HCT116 (cell line): ENCODE results near the gene BICD1. TPM values are rescaled to one million over a fixed set of nuclear protein-coding genes. Genes with fewer than 3 reads are reported as not detected.

Source experiments
- ATAC-seq: fragments of 200-7000 bp; cut with Tn5 transposase; 2 replicates; pipeline ENCODE4 v1.9.1; 2020; ENCODE audit warnings: mild to moderate bottlenecking, moderate library complexity
- BruUV-seq: library from RNA; stranded (reverse); fragments of 400-500 nt; replicated peaks from 2 replicates; lab custom pipeline; 2021; lab: Mats Ljungman, UMichigan
- CTCF ChIA-PET: fragments of 300-600 bp; sonication (Branson Sonifier 250); formaldehyde crosslinking; loops from one replicate; lab custom pipeline; 2021; ENCODE audit warnings: antibody characterized with exemption; lab: Charles Lee
- POLR2A ChIA-PET: fragments of 300-600, 350-600 bp; sonication (Branson Sonifier 250); formaldehyde crosslinking; loops from one replicate; lab custom pipeline; 2021; ENCODE audit warnings: antibody characterized with exemption; lab: Charles Lee
- RAD21 ChIA-PET, 2 experiments: fragments of 300-600 bp; sonication (Branson Sonifier 250); formaldehyde crosslinking; loops; one replicate each; lab custom pipeline; 2023; ENCODE audit warnings: low total read pairs in 2 of 2; ENCODE audit not compliant: uncharacterized antibody in 2 of 2, unreplicated experiment in 2 of 2, low non-redundant PET in 1 of 2; lab: Charles Lee
- DNase-seq: peaks from one replicate; pipeline ENCODE4 v3.0.0-alpha.2; 2010; ENCODE audit warnings: low read depth, low spot score
- H2AFZ ChIP-seq: fragments of 200-600 bp; shearing (Covaris generic), sonication (generic); 2 replicates; pipeline ENCODE4 v1.6.1; 2017; ENCODE audit warnings: low read depth, mixed run types, mixed read lengths, antibody characterized with exemption, low read length; ENCODE audit not compliant: poor library complexity, severe bottlenecking
- H3K27ac ChIP-seq: 2 replicates; pipeline ENCODE4 v1.5.1; 2012; ENCODE audit warnings: low read depth, low read length
- H3K27me3 ChIP-seq: fragments of 200-600 bp; sonication (generic); 2 replicates; pipeline ENCODE4 v1.6.1; 2016; ENCODE audit warnings: mixed run types, low read length, mixed read lengths; ENCODE audit not compliant: insufficient read depth
- H3K36me3 ChIP-seq, 2 experiments: fragments of 200-500 bp in 1 of 2; fragments of 200-600 bp in 1 of 2; sonication (Bioruptor generic) in 1 of 2; sonication (generic) in 1 of 2; 2 replicates each; pipeline versions ENCODE4 v1.5.1 to v1.6.1; 2014 to 2016; ENCODE audit warnings: low read length in 2 of 2, inconsistent platforms in 1 of 2, mixed read lengths in 1 of 2, mixed run types in 1 of 2; ENCODE audit not compliant: insufficient read depth in 2 of 2, control insufficient read depth in 1 of 2
- H3K4me1 ChIP-seq, 2 experiments: fragments of 200-600 bp in 1 of 2; sonication (generic) in 1 of 2; 2 replicates each; pipeline versions ENCODE4 v1.5.1 to v1.6.1; 2012 to 2017; ENCODE audit warnings: low read length in 2 of 2, inconsistent platforms in 1 of 2, mild to moderate bottlenecking in 1 of 2, mixed read lengths in 1 of 2, mixed run types in 1 of 2, moderate library complexity in 1 of 2; ENCODE audit not compliant: insufficient read depth in 2 of 2, control insufficient read depth in 1 of 2
- H3K4me2 ChIP-seq: fragments of 200-600 bp; sonication (generic); 2 replicates; pipeline ENCODE4 v1.6.1; 2017; ENCODE audit warnings: mixed run types, low read length, mixed read lengths
- H3K4me3 ChIP-seq, 2 experiments: fragments of 200-600 bp in 1 of 2; sonication (generic) in 1 of 2; replicated peaks in 1 of 2; 2 replicates each; pipeline ENCODE4 v1.5.1; 2011 to 2016; ENCODE audit warnings: low read length in 2 of 2, control low read depth in 1 of 2, low read depth in 1 of 2, mild to moderate bottlenecking in 1 of 2, mixed read lengths in 1 of 2, mixed run types in 1 of 2
- H3K79me2 ChIP-seq: fragments of 200-600 bp; sonication (generic); 2 replicates; pipeline ENCODE4 v1.6.1; 2017; ENCODE audit warnings: mild to moderate bottlenecking, mixed run types, low read length, moderate library complexity, mixed read lengths; ENCODE audit not compliant: insufficient read depth
- H3K9ac ChIP-seq: fragments of 200-600 bp; sonication (generic); 2 replicates; pipeline ENCODE4 v1.6.1; 2016; ENCODE audit warnings: low read length, mixed read lengths
- H3K9me2 ChIP-seq: fragments of 200-600 bp; sonication (generic), shearing (Covaris generic); 2 replicates; pipeline ENCODE4 v1.6.1; 2017; ENCODE audit warnings: mixed run types, mild to moderate bottlenecking, moderate library complexity; ENCODE audit not compliant: insufficient read depth
- H3K9me3 ChIP-seq, 2 experiments: fragments of 200-500 bp in 1 of 2; fragments of 200-600 bp in 1 of 2; sonication (Bioruptor generic) in 1 of 2; sonication (generic) in 1 of 2; 2 replicates each; pipeline ENCODE4 v1.6.1; 2014 to 2017; ENCODE audit warnings: low read length in 2 of 2, mixed read lengths in 2 of 2, inconsistent platforms in 1 of 2, low read depth in 1 of 2, mild to moderate bottlenecking in 1 of 2, mixed run types in 1 of 2, moderate library complexity in 1 of 2; ENCODE audit not compliant: control insufficient read depth in 1 of 2, insufficient read depth in 1 of 2
- H4K20me1 ChIP-seq: fragments of 200-600 bp; sonication (generic), shearing (Covaris generic); 2 replicates; pipeline ENCODE4 v1.6.1; 2017; ENCODE audit warnings: mixed run types, mild to moderate bottlenecking, moderate library complexity; ENCODE audit not compliant: insufficient read depth
- CBX3 ChIP-seq: IDR thresholded peaks from 2 replicates; pipeline ENCODE4 v1.6.1; 2012; ENCODE audit warnings: low read depth
- EGR1 ChIP-seq: IDR thresholded peaks from 2 replicates; pipeline ENCODE4 v1.6.1; 2012; ENCODE audit warnings: low read depth
- EZH2 ChIP-seq: fragments of 200-600 bp; sonication (generic); IDR thresholded peaks from 2 replicates; pipeline ENCODE4 v1.6.1; 2017; ENCODE audit warnings: antibody characterized with exemption, mixed run types
- EZH2phosphoT487 ChIP-seq: fragments of 200-600 bp; IDR thresholded peaks from 2 replicates; pipeline ENCODE4 v1.6.1; 2018; ENCODE audit warnings: antibody characterized with exemption, borderline replicate concordance
- POLR2A ChIP-seq: IDR thresholded peaks from 2 replicates; pipeline ENCODE4 v1.7.0; 2011; ENCODE audit warnings: borderline replicate concordance; ENCODE audit not compliant: insufficient read depth, insufficient read length; ENCODE audit errors: extremely low read depth
- POLR2AphosphoS5 ChIP-seq: IDR thresholded peaks from 2 replicates; pipeline ENCODE4 v1.6.1; 2011; ENCODE audit warnings: mild to moderate bottlenecking, low read depth, low read length, moderate library complexity
- RAD21 ChIP-seq: IDR thresholded peaks from 2 replicates; pipeline ENCODE4 v1.6.1; 2012; ENCODE audit warnings: low read depth, mild to moderate bottlenecking
- SP1 ChIP-seq: IDR thresholded peaks from 2 replicates; pipeline ENCODE4 v1.6.1; 2012; ENCODE audit warnings: low read depth
- SRF ChIP-seq: IDR thresholded peaks from 2 replicates; pipeline ENCODE4 v1.6.1; 2012; ENCODE audit warnings: low read depth
- TCF7L2 ChIP-seq: IDR thresholded peaks from 2 replicates; pipeline ENCODE4 v1.7.0; 2011; ENCODE audit warnings: borderline replicate concordance, inconsistent platforms; ENCODE audit not compliant: insufficient read depth, insufficient read length; ENCODE audit errors: extremely low read depth
- ZFX ChIP-seq: fragments of 450-650 bp; IDR thresholded peaks from 2 replicates; pipeline ENCODE4 v1.6.1; 2017
- intact Hi-C: fragments of 100-400 bp; cut with micrococcal nuclease; formaldehyde crosslinking; loops from 2 replicates; pipeline ENCODE4 v1.10.0; 2022
- total RNA-seq: library from RNA; stranded (reverse); gene quantifications from one replicate; pipeline ENCODE4 v1.2.1, GENCODE V29; 2021; ENCODE audit not compliant: unreplicated experiment
- TF ChIP-seq, protein P1 (sequence below): IDR thresholded peaks from 2 replicates; pipeline ENCODE4 v1.6.1; 2012
- TF ChIP-seq, protein P2 (sequence below): IDR thresholded peaks from 2 replicates; pipeline ENCODE4 v1.6.1; 2012; ENCODE audit warnings: low read depth
- TF ChIP-seq, protein P3 (sequence below): IDR thresholded peaks from 2 replicates; pipeline ENCODE4 v1.6.1; 2012

The BICD1 gene
- total RNA-seq, 1 experiment from 2014 or later, result 32.5 TPM

DNA sequence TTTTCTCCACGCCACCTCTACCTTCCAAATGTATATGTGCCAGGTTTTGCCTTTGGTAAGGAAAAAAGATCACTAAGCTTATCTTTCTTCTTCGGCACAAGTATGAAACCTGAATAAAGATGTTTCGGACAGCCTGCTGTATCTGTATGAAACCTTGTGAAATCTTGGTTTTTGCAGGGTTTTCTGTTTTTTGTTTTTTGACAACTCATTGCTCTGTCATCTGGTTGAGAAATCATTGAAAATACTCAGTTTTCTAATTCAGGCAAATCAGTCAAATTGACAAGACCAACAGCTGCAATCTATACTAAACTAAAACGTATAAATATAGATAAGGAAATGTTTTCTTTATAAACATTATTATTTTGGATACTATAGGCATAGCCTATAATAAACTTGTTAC, 229.6 kb downstream of the BICD1 start:
- H3K79me2 ChIP-seq, result no peaks in the 10 kb centered on the region
- no peaks in the 10 kb centered on the region for H3K9me2 ChIP-seq
- no TSS peak for BruUV-seq
- H2AFZ ChIP-seq, result no peak overlapping the region
- no peaks in the 10 kb centered on the region for H3K4me1 ChIP-seq
- intact Hi-C loops, result no loop called here
- no peak overlapping the region for H3K4me2 ChIP-seq
- no peak for DNase-seq
- POLR2A ChIA-PET, result no interaction called here
- H3K27me3 ChIP-seq, result no peaks in the 10 kb centered on the region
- H3K4me3 ChIP-seq, result no peak overlapping the region
- CTCF ChIA-PET, result interaction anchor here (0.9 kb wide), 1 partner anchor 24 kb away, joined by 4 read pairs; no protein-coding TSS in a partner anchor
- no peak for ATAC-seq
- H4K20me1 ChIP-seq, result no peaks in the 10 kb centered on the region
- H3K27ac ChIP-seq, result no peak overlapping the region
- peaks cover 0 to 4% of the 10 kb centered on the region in 2 experiments; a peak in 1 of 4 replicates for H3K36me3 ChIP-seq
- no peak overlapping the region for H3K9ac ChIP-seq
- TF ChIP-seq EZH2, result no peak
- no peak for TF ChIP-seq SRF
- no peak for TF ChIP-seq RAD21
- TF ChIP-seq CBX3, result no peak
- no peak for TF ChIP-seq POLR2AphosphoS5
- TF ChIP-seq, protein P1, sequence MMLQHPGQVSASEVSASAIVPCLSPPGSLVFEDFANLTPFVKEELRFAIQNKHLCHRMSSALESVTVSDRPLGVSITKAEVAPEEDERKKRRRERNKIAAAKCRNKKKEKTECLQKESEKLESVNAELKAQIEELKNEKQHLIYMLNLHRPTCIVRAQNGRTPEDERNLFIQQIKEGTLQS, result no peak
- TF ChIP-seq POLR2A, result no peak
- no peak for TF ChIP-seq EZH2phosphoT487
- TF ChIP-seq ZFX, result no peak
- TF ChIP-seq, protein P2, sequence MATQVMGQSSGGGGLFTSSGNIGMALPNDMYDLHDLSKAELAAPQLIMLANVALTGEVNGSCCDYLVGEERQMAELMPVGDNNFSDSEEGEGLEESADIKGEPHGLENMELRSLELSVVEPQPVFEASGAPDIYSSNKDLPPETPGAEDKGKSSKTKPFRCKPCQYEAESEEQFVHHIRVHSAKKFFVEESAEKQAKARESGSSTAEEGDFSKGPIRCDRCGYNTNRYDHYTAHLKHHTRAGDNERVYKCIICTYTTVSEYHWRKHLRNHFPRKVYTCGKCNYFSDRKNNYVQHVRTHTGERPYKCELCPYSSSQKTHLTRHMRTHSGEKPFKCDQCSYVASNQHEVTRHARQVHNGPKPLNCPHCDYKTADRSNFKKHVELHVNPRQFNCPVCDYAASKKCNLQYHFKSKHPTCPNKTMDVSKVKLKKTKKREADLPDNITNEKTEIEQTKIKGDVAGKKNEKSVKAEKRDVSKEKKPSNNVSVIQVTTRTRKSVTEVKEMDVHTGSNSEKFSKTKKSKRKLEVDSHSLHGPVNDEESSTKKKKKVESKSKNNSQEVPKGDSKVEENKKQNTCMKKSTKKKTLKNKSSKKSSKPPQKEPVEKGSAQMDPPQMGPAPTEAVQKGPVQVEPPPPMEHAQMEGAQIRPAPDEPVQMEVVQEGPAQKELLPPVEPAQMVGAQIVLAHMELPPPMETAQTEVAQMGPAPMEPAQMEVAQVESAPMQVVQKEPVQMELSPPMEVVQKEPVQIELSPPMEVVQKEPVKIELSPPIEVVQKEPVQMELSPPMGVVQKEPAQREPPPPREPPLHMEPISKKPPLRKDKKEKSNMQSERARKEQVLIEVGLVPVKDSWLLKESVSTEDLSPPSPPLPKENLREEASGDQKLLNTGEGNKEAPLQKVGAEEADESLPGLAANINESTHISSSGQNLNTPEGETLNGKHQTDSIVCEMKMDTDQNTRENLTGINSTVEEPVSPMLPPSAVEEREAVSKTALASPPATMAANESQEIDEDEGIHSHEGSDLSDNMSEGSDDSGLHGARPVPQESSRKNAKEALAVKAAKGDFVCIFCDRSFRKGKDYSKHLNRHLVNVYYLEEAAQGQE, result no peak
- TF ChIP-seq SP1, result no peak
- no peak for TF ChIP-seq TCF7L2
- no peak for TF ChIP-seq EGR1
- TF ChIP-seq, protein P3, sequence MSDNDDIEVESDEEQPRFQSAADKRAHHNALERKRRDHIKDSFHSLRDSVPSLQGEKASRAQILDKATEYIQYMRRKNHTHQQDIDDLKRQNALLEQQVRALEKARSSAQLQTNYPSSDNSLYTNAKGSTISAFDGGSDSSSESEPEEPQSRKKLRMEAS, result no peak
- RAD21 ChIA-PET, result no interaction called here
- H3K9me3 ChIP-seq, result no peaks in the 10 kb centered on the region
